ENCODE data around the gene DCDC1.

DCDC1 gene

DNA sequence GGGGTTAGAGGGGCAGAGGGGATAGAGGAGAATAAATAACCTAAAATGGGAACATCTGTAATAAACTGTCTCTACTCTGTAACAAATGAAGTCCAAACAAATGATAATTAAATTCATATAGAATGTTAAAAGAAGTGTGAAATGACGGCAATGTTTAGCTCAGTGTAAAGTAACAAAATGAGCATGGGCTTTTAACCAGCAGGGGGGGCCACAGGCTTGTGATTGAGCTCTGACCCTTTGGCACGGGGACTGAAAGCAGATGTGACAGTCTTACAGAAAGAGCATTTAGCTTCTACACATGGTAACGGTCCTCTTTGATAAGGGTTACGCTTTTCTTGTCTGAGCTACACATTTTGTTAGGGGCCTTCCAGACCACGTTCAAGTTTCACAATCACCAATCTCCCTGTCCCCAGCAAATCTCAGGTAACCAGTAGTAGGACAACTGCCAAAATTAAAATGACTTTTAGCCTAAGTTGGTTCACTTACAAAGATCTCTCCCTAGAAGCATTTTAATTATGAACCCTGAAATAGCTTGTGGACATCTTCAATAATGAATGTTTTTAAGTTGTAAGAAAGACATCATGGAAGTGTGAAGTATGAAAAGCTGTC is 262.5 kb downstream of the DCDC1 start:
- DNase-seq (ENCODE audit: low read depth in 2 of 2) = peak in 1 of 2 donors; percentile 8

DNA sequence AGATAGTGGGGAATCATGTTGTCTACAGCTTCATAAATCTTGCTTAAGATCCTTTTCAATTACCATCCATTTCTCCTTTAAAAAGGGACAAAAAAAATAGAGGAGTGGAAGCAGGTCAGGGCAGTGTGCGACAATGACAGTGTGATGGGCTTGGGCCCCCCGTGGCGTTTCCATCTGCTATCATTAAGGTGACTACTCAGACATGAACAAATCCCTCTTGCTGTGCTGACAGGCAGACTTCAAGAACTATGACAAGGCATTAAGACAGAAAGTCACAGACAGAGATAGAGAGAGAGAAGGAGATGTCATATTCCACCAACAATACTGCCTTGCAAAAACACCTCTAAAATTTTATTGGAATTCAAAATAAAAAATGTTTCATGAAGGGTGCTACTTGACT is 263.2 kb downstream of the DCDC1 start:
- no peak for DNase-seq (ENCODE audit: low read depth in 2 of 2)

DNA sequence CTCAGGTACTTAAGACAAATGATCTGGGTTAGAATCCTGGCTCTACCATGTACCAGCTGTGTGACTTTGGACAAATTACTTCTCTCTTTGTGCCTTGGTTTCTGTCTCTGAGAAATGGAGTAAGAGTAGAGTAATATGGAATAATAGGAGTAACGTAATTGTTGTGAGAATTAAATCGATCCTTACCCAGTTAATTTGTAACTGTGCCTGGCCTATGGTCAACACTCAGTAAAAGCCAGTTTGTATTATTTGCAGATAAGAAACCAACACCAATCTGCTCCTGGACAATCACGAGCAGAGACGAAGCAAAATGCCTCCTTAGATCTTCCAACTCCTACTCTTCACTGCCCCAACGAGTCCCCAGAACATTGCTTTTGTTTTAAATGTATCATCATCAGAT is 266.7 kb downstream of the DCDC1 start:
- DNase-seq (ENCODE audit: low read depth in 2 of 2) = no peak

DNA sequence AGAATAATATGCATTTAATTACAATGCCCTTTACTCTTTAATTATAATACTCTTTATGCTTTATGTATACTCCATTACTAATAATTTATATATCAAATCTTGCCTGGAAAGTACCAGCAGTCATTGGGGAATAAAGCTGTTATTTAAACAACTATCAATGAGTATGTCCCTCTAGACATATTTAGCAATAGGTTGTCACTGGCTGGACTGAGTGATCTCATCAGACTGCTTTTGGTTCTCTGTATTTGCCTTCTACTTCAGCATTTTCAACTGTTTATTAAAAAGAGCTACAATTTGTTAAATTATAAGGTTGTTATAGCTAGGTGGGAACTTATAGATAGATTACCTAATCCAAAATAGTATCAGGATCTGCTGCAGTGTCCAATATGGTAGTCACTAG is 267.2 kb downstream of the DCDC1 start:
- DNase-seq (ENCODE audit: low read depth in 2 of 2) = no peak

DNA sequence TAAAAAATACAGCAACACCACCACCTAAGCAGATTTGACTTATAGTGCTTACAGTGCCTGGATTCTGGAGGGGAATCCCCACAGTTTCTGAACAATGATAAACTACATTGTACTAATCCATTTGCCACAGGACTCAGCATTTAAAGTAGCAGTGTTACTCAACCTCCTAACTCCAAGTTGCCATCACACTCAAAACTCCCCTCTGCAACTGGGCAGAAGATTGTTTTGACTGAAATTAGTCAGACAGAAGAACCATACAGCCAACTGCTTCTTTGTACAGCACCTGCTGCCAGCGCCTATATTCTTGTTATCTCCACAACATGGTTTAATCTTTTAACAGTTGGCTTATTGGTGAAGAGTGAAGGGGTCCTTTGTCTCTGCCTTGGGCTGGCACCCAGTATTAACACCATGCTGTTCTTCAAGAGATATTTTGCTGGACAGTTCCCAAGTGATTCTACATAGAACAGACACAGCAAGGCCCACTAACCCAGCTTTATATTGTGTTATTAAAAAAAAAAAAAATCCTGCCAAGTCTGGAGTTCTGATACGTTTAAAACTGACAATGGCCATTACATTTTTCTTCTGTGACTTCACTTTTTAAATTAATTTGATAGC is 273.2 kb downstream of the DCDC1 start:
- DNase-seq (ENCODE audit: low read depth in 2 of 2) = no peak

DNA sequence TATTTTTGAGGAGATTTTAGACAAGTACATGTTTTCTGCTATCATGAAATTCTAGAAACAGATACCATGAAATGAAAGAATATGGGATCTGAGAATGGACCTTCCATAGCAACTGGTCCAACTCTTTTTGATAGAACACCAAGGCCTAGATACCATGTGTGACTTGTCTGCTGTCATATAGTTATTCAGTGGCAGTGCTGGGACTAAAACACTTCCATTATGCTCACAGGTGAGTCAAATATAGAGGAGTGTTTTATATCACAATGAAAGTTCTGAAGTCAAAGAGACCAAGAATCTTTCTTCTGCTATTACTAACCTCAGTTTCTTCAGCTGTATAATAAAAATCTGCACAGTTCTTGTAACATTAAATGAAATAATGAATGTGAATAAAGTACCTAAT is 276.9 kb downstream of the DCDC1 start:
- no peak for DNase-seq (ENCODE audit: low read depth in 2 of 2)

DNA sequence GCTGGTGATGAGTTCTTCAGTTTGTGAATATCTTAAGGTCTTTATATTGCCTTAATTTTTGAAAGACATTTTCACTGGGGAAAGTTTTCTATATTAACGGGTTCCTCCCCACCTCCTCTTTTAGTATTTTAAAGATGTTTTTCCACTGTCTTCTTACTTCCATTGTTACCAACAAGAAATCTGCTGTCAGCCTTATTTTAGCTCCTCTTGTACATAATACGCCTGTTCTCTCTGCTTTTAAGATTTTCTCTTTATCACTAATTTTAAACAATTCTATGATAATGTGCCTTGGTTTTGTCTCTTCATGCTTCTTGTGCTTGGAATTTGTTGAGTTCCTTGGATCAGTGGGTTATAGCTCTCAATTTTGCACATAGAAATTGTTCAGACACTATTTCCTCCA is 280.4 kb downstream of the DCDC1 start:
- no peak for DNase-seq (ENCODE audit: low read depth in 2 of 2)

DNA sequence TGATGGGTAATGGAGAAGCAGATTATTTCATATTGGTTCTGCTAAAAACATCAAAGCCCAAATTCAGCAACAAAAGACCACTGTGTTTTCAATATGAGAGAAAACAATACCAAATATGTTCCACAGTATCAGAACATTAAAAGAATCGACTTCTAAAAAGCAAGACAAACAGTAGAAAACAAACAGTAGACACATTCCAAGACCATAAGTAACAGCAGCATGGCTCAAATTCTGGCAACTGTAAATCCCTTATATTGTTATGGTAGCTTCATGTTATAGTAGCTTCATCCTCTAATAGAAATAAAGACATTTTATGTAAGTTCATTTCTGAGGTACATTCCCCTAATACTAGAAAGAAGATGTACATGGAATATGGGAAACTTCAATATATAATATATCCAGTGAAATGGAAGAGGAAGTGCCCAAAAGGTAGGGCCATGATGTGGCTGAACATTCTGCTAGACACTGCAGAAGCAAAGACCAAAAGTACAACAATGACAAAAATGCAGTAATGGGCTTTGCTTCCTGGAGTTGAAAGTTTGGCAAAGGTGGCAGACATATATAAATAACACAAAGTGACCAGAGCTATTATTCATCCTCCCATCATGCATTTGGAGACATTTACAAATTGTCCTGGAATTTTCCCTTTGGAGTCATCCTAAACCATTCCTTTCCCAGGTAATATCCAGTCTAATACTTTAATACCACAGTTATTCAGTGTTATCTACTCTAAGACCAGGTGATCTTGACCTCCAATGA is 299.9 kb downstream of the DCDC1 start:
- no peak for DNase-seq (ENCODE audit: low read depth in 2 of 2)

DNA sequence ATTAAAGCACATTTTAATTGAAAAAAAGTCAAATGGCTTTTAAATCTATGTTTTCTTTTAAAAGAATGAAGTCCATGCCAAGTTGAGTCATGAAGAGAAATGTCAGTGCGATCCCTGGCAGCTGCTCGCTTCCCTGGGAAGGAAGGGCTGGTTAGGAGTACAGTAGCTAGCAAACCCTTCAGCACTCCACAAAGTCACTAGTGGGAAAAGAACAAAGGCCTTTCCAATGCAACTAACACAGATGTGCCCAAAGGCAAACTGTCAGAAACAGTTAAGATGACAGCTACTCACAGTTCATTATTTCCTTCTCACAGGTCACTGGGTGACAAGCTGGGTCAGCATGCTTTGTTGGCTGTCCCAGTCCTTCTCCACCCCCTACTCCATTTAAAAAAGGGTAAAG is 308.7 kb downstream of the DCDC1 start:
- no peak for DNase-seq (ENCODE audit: low read depth in 2 of 2)

DNA sequence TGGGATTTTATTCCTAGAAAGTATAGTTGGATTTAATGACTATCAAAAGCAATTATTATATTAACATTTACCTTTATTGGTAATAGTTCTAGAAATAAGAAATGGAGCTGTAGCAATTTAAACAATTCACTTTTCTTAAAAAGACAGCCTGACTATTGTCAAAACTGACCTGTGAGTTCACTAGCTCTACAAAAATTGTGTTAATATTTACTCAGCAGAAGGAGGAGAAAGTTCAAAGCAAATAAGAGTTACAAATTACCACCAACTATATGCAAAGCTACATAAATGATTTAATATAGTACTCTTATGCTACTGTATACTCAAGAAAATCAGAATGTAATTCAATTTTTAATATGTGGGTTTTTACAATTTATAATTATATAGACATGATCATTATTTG is 310.0 kb downstream of the DCDC1 start:
- DNase-seq (ENCODE audit: low read depth in 2 of 2) = no peak

DNA sequence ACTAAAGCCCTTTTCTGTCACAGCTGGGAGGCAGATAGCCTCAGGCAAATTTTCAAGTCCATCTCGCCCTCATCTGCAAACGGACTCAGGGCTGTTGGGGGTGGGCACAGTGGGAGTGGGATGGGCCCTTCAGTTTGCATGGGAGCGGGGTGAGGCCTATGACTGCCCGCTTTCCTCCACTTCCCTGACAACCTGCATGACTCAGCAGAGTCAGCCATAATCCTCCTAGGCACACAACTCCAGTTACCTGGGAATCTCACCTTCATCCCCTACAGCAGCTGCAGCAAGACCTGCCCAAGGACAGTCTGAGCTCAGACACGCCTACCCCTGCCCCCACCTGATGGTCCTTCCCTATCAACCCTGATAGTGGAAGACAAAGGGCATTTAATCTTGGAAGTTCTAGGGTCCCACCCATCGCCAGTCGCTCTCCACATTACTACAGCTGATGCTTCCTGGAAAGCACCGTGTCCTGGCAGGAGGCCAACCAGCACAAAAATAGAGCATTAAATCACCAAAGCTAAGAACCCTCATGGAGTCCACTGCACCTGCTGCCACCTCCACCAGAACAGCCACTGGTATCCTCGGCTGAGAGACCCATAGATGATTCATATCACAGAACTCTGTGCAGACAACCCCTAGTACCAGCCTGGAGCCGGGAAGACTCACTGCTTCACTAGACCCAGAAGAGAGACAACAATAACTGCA is 319.3 kb downstream of the DCDC1 start:
- DNase-seq (ENCODE audit: low read depth in 2 of 2) = no peak

DNA sequence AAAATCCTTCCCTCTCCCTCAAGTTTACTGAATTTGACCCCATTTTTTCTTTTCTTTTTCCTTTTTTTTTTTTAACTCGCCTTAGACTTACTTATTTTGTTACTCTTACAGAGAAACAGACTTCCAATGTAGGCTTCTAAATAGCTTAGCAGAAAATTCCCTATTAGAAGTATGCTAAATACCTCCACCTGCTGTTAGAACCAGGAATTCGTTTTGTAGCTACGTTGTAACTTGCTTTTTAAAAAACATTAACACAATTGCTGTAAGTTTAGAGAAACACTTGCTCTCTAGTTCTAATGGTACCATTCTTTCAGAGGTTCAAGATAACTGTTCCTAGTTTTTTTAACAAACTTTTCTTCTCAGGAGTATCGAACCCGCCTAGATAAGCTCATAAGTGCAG is 324.2 kb downstream of the DCDC1 start:
- no peak for DNase-seq (ENCODE audit: low read depth in 2 of 2)

DNA sequence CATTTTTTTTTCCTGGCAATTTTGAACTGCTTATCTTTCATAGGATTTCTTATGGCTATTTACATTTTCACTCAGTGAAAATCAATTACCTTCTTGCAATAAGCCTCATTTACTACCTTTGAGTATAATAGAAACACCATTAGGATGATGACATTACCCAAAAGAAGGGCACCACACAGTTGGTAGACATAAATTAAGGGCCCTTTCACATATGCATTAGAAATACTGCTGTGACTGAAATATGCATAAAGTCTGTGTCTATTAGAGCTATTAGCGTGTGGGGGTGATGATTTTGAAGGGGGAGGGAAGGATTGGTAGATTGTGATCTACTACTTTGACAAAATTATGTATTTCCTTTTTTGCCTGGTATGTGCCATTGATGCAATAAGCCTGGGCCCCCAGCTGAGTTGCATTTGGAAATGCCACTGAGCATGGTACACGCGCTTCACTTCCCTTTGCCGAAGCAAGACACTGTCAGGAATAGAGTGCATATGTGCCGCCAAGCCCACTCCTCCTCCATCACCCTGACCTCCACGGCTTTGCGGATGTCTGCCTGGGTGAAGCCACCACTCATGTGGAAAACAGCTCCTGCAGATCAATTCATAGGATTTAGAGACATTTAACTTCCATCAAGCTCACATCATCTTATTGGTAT is 339.3 kb downstream of the DCDC1 start:
- no peak for DNase-seq (ENCODE audit: low read depth in 2 of 2)

DNA sequence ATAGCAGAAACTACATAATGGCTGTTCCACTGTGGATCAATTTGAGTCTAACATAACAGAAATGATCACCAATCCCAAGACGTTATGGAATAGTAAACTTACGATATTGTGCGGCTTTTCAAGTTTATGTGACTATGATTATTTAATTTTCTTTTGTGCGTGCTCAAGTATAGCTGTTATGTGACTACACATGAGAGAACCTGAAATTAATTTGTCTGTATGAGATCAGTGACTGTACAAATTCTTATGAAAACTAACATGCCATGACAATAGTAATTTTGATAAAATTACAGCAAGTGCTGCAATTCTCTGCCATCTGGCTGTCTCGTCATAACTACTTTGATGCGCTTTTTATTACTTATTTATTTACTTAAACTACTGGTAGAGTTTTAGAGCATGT is 343.2 kb downstream of the DCDC1 start:
- no peak for DNase-seq (ENCODE audit: low read depth in 2 of 2)

DNA sequence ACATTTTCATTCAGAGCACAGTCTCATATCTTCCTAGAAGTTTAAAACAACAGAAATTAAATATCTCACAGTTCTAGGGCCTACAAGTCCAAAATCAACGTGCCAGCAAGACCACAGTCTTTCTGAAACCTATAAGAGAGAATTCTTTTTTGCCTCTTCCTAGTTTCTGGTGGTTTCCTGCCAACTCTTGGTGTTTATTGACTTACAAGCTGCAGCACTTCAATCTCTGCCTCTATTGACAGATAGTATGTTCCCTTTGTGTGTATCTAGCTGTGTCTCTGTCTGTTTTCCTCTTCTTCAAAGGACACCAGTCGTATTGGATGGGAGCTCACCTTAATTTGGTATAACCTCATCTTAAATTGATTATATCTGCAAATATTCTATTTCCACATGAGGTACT is 347.5 kb downstream of the DCDC1 start:
- DNase-seq (ENCODE audit: low read depth in 2 of 2) = no peak

DNA sequence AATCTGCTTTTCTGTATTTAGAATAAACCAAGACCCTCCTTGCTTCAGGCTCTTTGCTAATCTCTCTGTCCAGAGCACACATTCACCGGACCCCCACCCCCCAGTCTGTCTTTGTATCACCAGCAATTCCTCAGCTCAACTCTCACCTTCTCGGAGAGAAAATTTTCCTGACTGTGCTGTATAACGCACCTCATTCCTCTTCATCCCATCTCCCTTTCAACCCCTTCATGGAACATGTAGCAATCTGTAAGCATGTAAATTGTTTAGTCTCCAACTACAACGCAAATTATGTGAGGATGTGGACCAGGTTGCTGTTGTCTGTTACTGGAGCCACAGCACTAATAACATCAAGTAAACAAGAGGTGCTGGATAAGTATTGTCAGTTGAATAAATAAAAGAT is 349.8 kb downstream of the DCDC1 start:
- no peak for DNase-seq (ENCODE audit: low read depth in 2 of 2)

DNA sequence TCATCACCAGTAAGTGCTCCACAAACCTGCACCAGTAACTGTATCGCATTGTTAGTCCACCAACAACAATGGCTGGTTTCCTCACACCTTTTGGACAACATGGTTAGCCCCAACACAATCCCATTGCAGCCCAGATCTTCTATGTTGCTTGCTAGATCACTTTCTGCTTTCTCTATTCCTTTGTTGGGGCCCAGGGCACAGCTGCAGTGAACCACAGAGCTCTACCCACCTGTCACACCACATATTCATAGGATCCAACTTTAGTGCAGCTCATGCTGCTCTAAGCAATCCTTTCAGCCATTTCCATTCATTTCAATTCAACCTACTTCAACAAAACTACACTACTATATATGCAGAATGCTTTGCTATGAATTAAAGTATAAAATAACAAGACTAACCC is 364.3 kb downstream of the DCDC1 start:
- DNase-seq (ENCODE audit: low read depth in 2 of 2) = no peak

DNA sequence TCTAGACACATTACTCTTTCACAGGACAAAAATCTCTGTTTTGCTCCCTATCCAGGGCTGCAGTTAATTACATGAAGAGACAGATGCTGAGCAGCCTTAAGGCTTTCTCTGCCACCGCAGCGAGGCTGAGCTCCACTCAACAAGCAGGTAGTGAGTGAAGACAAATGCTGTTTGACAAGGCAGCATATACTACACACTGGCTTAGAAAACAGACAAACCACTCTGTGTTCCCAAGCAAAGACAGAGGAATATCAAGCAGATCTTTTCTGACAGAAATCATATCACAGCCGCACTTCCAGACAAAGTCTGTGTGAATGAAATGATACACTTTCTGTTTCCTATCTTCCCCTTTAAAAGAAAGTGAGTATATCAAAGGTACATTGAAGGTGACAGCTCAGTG is 368.1 kb downstream of the DCDC1 start:
- DNase-seq (ENCODE audit: low read depth in 2 of 2) = no peak

DNA sequence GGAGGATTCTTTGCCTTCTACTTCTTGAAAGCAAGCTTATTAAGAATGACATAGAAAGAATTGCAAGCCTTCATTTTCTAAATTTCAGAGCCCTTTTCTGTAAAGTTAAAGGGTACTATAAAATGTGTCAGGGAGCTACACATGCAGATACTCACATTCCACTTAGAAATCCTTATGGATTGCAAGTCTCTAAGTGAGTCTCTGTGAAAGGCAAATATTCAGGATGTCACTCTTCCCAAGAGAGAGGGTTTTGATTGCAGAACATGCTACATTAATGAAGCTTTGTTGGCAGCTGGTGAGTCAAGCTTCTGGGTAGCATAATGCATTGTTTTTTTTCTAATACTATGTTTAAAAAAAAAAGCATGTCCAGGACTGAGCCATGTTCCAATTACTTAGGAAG is 369.2 kb downstream of the DCDC1 start:
- DNase-seq (ENCODE audit: low read depth in 2 of 2) = no peak

DNA sequence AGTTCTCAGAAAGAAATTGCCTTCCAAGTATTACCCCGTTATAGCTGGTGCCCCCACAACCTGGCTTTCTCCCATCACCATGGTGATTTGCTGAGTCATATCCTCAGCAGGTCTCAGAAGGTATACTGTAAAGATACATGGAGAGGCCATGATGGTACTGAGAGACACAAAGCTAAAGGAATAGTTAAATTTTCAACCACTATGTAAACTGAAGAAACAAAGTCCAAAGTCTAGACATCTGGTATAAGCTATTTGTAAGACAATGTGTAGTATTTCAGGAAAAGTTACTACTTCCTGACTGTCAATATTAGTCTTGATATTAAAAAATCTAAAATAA is 377.1 kb downstream of the DCDC1 start:
- no peak for DNase-seq (ENCODE audit: low read depth in 2 of 2)

DNA sequence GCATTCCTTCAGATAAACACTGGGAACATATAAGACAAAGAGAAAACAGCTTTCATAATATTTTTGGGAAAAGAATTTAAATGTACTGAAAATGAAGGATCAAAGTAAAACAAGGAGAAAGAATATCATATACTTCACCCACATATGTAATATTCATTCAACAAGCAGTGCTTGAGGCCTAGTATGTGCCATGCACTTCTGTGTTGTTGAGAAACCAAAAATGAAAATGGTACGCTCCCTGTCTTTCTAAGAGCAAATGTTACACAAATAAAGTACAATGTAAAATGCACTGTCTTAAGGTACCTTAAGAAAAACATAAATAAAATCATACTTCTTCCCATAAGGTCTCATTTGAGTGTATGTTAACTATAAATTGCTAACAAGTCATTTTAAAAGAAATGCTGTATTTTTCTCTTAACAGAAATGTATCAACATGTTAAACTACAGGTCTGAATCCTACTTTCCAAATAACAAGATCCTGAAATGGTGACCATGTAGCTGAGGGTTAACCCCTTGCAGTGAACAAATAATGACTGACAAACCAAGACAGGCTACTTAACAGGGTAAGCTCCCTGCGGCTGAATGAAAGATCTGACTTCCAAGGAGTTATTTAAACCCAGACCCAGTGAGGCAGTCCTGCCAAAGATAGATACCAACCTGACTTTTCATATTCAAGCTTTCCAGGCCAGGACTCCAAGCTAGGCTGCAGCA is 377.6 kb downstream of the DCDC1 start:
- no peak for DNase-seq (ENCODE audit: low read depth in 2 of 2)

DNA sequence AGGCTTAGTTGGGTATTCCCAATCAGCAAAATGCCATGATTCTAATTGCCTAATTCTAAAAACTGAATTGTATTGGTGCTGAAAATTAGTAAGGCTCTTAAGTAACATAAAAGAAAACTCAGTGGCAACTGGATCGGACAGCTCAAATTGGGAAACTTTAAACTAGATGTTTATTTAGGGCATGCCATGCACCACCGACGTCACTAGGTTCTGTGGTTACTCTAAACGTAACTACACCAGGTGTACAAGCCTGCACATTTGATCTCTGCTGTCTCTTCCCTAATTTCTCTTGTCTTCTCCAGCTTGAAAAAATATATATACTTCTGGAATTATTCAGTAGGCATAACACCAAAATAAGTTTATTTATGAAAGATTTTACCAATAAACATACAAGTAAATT is 378.2 kb downstream of the DCDC1 start:
- DNase-seq (ENCODE audit: low read depth in 2 of 2) = no peak
